ENCODE data around the gene SET.
"Not testable (repeated sequence)": the region's sequence is repeated elsewhere in the genome, so short reads cannot be mapped to it uniquely, and the experiment has no call there.

The SET gene

DNA sequence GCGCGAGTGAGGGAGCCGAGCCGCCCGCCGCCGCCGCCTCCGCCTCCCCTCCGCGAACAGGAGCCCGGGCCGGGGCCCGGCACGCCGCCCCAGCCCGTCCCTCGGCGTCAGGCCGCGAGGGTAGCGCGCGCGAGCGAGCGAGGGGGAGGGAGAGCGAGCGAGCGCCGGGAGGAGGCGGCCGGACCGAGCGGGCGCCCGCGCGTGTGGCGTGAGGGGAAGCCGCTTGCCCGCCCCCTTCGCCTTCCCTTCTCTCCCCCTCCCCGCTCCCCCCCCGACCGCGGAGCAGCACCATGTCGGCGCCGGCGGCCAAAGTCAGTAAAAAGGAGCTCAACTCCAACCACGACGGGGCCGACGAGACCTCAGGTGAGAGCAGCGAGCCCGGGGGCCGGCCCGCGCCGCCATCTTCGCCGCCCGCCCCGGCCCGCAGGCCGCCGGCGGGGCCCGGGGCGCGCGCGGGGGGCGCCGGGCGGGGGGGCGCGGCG, 312 bp downstream of the SET start:
- peak; percentile 86 for DNase-seq

DNA sequence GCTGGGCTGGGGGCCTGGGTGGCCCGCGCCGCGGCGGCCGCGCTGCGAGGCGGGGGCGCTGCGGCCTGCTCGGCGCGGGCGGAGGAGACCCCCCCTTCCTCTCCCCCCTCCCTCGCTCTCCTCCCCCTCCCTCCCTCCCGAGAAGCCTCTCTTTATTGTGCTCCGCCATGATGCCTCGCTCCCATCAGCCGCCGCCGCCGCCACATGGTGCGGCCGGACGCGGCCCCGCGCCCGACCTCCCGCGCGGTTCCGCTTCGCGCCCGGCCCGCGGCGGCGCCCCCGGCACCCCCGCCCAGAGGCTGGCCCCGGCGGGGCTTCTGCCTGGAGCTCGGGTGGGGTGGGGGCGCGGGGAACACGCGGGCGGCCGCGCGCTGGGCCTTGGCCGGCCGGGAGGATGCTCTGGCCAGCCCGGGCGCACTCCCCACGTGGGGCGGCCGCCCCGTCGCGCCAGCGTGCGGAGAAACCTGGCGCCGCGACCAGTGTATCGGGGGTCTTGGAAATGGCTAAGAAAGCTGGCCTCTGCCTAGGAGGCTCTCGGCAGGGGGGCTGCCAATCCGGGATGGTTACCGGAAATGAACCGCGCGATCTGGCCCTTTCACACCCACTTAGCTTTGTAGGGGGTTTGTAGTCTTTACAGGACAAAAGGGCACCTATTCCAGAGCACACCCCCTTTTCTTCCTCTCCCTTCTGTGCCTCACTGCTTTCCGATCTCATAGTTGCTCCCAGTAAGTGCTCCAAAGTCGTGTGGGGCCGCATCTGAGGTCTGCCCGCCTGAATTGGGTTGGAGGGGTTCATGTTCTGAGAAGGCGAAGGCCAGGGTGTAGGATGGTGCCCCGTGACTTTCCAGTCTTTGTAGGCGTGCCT, 1.0 kb downstream of the SET start:
- DNase-seq = peak; percentile 84

DNA sequence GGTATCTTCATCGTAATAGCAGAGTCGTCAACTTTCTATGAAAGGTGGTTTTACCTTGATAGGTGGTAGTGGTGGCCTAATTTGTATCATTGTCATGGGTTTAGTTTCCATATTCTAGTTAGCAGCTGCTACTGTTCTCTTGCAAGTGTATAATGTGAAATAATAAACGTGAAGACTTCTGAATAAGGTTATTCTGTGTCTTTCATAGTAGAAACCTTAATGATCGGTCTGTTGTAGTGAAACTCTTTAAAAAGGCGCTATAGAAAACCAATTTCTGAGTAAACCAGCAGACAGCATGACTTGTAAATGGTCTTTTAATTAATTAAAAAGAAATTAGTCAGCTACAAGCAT, 1.6 kb downstream of the SET start:
- no peak for DNase-seq

DNA sequence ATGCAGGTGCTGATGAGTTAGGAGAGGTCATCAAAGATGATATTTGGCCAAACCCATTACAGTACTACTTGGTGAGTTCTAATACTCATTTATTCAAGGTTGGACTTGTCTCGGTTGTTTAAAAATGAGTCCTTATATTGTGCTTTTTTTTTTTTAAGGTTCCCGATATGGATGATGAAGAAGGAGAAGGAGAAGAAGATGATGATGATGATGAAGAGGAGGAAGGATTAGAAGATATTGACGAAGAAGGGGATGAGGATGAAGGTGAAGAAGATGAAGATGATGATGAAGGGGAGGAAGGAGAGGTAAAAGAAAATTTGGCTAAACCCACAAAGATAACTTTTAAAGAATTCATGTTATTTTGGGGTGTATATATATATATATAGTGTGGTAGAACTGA, 4.7 kb downstream of the SET start:
- DNase-seq = not testable (repeated sequence)

DNA sequence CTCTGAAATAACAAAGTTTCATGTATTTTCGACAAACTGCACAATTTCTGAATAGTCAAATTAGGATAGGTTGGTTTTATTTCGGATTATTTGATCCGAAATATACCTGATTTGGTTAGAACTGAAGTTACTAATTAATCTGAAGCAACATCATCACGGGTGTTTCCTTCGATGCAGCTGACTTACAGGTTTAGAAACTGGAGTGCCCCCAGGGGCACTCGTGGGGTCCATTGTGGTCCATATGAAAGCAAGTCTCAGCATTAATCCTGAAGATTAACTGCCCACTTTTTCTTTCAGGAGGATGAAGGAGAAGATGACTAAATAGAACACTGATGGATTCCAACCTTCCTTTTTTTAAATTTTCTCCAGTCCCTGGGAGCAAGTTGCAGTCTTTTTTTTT, 5.3 kb downstream of the SET start:
- DNase-seq = no peak

DNA sequence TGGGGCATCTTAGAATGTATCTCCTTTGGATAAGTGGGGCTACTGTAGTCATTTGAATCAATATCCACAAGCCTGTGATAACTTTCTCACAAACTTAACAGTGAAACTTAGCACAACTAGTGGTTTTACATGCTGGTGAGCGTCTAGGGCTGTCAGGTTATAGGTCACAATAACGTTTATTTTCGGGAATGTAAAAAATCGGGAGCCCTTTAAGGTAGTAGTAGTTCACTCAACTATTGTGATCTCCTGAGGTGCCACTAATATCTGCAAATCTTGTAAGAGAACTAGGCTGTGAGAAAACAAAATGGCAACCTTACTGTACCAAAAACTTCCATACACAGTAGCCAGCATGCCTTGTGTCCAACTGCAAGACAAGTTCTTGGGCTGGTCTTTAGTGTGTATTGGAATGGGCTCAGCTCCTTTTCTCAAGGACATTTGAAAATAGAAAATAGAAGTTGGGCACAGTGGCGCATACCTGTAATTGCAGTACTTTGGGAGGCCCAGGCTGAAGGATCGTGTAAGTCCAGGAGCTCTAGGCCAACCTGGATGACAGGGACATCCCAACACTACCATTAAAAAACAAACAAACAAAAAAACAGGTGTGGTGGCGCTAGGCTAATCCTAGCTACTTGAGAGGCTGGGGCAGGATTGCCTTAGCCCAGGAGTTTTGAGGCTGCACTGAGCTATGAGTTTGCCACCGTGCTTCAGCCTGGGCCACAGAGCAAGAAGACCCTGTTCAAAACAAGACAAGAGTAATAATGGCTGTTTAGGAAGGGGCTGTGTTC, 8.1 kb downstream of the SET start:
- no peak for DNase-seq

DNA sequence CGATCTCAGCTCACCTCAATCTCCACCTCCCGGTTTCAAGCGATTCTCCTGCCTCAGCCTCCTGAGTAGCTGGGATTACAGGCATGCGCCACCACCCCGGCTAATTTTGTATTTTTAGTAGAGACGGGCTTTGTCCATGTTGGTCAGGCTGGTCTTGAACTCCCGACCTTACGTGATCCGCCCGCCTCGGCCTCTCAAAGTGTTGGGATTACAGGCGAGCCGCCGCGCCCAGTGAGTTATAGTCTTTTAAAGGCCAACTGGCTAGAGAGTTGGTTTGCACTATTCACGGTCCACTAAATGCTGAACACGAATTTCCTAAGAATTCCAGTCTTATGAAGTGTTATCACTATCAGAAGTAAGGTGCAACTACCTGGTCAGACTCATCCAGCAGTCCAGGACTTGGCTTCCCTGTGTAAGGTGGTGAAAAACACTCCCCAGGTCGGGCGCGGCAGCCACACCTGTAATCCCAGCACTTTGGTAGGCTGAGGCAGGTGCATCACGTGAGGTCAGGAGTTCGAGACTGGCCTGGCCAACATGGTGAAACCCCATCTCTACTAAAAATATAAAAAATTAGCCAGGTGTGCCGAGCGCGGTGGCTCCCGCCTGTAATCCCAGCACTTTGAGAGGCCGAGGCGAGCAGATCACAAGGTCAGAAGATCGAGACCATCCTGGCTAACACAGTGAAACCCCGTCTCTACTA, 10.2 kb downstream of the SET start:
- not testable (repeated sequence) for DNase-seq

DNA sequence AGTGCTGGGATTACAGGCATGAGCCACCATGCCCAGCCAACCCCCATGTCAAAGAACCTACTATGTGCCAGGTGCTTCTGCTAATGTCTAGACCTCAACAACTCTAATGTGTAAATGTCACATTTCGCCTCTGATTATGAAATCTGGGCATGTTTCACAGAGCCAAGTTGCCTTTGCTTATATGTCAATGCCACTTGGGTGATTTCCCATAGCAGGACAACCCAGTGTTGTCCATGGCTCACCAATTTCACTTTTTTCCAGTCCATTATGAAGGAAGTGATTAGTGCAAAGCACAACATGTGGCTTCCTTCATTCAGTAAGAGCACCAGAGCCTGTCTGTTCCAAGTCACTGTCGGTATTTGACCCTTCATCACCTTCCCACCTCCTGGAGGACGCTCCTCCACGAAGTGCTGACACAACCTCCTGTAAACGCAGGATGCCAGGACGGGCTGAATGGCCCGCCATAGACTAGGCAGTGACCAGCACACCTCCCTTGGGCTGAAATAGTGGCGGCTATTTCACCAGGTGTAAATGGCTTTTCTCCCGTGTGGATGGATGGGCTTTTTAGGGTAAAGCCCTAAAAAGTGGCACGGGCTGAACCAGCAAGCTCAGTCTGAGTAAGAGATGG, 12.3 kb downstream of the SET start:
- DNase-seq = no peak

DNA sequence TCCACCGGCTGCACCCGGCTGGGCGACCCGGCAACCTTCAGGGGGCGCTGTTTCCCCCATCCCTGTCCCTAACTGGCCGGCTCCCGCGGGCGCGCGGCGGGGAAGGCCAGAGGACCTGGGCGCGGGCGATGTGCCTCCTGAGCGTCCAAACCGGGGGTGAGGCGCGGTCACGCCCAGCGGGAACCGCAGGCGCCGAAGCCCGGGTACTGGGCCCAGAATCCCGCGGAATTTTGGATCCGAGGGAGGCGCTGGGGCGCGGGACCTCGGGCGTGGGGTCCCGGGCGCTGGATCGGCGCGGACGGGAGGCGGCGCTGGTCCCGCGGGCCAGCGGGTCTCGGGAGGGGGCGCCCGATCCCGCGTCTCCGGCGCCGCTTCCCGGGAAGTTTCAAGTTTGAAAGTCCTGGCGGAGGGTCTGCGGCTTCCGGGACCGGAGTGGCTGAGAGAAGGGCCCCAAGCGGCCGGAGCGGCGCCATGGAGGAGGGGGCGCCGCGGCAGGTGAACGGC, 13.5 kb downstream of the SET start, which contains the start of gene PKN3:
TSS of gene PKN3 (plus strand) at position 59 of the 504 bp plus-strand sequence. CDS start at position 472, 413 bp downstream.
- peak; percentile 94 for DNase-seq

DNA sequence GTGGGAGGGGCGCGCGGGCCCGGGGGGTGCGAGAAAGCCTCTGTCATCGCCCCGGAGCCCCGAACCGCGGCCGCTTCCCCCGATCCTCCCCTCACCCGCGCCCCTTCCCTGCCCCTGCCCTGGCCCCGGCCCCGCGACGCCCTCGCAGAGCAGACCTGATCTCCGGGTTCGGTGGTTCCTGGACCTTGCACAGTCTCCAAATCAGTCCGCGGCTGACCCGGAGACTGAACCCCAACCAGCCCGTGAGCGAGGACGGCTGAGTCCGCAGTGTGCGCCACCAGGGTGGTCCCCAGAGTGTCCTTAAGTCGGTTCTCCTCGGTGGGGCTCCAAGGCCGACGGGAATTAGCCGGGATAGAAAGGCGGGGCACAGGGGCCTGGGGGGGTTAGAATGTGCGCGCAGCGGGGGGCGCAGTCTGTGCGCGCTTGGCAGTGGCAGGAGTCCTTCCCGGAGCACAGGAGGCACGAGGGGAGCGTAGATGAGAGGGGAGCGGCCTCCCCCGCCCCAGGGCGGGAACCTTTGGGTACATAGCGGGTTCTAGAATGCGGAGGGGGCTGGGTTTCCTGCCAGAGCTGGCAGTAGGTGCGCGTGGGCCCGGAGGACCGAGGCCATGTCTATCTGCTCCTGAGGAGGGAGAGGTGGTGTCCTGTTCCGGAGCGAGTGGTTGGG, 14.1 kb downstream of the SET start:
- DNase-seq = no peak

DNA sequence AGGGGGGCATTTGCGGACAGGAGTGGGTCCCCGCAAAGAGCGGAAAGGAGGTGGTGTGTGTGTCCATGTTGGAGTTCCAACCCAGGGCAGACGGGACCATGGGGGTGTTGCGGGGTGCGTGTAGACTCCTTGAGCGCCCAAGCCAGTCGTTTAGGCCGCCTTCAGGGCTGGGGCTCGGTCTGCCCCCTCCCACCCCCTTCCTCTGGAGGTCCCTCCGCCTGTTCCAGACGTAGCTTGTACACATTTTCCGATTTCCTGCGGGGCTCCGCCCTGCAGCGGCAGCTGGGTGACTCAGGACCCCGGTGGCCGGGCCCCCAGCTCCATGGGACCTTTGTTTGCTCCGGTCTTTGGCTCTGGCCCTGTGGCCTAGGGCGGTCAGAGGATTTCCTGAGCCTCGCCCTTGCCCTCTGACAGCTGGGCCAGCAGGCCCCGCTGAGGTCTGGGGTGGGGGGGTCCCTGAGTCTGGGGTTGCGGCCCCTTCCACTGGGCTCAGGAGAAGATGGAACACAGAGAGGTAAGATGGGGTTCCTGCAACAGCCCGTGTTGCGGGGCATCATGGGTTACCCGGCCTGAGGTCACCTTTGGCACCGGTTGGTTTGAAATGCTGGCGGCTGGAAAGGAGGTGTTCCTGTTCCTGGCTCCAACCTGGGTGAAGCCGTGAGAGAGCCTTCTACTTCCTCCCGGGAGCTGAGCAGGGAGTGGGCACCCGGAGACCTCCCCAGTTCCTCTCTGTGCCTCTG, 14.8 kb downstream of the SET start:
- no peak for DNase-seq

DNA sequence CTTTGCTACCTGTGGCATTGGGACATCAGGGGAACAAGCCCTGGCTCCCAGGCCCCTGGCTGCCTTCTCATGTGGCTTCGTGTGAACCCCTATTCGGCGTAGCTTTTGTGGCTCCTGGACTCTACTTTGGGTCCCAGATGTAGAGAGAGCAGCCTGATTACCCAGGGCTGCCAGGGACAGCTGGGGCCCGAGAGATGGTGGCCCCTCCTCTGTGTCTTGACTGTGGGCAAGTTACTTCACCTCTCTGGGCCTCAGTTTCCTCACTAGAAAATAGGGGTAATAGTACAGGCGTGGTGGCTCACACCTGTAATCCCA, 15.3 kb downstream of the SET start:
- DNase-seq = no peak

DNA sequence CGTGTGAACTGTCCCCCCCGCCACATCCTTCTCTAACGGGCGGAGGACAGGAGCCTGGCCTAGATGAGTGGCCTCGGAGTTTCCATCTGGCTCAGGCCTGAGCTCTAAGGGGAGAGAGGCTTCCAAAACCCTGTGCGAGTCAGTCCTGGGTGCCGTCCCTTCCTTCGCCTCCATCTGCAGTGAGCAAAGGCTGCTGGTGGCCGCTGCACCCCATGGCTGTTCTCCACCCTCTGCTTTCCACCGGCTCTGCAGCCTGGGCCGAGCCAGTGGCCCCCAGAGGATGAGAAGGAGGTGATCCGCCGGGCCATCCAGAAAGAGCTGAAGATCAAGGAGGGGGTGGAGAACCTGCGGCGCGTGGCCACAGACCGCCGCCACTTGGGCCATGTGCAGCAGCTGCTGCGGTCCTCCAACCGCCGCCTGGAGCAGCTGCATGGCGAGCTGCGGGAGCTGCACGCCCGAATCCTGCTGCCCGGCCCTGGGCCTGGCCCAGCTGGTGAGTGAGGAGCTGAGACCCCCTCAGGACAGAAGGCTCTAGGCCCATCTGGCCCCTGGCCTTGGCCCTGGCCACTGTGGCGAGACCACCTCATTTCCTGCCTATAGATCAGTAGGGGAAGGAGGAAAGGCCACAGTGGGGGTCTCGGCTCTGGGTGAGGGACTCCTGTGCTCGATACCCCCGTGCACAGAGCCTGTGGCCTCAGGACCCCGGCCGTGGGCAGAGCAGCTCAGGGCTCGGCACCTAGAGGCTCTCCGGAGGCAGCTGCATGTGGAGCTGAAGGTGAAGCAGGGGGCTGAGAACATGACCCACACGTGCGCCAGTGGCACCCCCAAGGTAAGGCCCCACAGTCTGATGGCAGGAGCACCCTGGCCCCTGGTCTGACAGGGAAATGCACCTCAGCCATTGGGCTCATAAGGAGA, 16.3 kb downstream of the SET start:
- DNase-seq = no peak

DNA sequence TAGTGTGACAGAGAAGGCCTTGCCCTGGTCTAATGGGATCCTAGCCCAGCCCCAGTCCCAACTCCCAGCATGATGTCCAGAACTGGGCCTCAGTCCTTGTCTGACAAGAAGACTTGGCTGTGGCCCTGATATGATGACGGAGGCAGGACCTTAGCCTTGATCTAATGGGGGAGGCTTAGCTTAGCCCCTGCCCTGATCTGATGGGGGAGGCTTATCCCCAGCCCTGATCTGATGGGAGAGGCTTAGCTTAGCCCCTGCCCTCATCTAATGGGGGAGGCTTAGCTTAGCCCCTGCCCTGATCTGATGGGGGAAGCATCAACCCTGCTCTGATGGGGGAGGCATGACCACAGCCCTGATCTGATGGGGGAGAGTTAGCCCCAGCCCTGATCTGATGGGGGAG, 17.0 kb downstream of the SET start:
- DNase-seq = no peak

DNA sequence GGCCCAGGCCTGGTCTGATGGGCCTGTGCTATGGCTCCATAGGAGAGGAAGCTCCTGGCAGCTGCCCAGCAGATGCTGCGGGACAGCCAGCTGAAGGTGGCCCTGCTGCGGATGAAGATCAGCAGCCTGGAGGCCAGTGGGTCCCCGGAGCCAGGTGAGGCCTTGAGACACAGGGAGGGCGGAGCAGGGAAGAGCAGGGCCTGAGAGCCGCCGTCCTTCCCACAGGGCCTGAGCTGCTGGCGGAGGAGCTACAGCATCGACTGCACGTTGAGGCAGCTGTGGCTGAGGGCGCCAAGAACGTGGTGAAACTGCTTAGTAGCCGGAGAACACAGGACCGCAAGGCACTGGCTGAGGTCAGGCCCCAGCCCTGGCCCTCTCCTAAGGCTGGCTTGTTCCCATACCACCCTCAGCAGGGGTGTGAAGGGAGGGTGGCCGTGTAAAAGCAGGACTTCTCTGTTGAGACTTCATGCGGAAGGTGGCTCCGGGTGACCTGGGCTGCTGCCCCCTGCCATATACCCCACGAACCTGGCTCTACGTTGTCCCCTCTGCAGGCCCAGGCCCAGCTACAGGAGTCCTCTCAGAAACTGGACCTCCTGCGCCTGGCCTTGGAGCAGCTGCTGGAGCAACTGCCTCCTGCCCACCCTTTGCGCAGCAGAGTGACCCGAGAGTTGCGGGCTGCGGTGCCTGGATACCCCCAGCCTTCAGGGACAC, 17.8 kb downstream of the SET start:
- no peak for DNase-seq

DNA sequence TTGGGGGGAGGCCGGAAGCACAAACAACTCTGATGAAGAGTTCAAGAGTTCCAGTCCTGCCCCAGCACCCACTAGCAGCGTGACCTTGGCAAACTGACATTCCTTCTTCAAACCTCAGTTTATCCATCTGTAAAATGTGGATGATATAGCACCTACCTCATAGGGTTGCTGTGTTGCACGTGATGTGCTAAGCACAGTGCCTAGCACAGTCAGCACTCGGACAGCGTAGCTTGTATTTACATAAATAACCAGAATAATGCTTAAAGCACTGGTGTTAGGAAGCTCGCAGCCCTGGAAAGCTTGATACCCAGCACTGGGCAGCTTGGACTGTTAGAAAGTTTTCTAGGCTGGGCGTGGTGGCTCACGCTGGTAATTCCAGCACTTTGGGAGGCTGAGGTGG, 18.4 kb downstream of the SET start:
- DNase-seq = no peak

DNA sequence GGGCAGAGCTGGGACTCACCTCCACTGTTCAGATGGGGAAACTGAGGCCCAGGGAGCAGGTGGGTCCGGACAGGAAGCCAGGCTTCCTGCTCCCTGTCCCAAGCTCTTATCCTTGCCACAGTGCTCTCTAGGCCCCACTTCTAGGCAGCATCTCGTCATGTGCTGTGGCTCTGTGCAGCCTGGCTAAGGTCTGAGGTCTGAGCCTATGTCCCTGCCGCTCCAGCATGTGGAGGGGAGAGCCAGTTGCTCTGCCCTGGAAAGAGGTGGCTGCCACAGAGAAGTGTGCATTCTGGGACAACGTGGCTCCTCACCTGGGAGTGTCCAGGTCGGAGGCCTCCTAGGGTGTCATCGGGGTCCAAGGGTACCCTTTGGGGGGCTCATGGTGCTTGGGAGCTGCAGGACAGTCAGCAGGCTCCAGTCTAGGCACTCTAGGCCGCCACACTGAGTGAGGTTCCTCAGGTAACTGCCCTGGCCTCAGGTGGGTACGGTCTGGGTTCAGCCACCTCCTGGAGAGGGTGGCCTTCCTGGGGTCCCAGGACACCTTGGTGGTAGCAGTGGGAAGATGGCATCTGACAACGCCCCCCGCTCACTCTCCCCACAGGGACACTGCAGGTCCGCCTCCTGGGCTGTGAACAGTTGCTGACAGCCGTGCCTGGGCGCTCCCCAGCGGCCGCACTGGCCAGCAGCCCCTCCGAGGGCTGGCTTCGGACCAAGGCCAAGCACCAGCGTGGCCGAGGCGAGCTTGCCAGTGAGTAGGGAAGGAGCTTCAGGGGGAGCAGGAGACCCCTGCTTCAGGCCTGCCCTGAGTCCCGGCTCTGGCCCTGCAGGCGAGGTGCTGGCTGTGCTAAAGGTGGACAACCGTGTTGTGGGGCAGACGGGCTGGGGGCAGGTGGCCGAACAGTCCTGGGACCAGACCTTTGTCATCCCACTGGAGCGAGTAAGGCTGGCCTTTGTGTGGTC, 23.7 kb downstream of the SET start:
- no peak for DNase-seq

DNA sequence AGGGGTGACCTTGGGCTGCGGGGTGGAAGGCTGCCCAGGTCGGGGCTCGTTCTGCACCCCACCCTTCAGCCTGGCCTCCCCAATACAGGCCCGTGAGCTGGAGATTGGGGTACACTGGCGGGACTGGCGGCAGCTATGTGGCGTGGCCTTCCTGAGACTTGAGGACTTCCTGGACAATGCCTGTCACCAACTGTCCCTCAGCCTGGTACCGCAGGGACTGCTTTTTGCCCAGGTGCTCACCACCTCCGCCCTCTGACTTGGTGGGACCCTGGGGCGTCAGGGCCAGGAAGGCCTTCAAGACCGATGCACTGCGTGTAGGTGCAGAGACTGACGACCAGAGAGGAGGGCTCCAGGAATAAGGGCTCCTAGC, 24.4 kb downstream of the SET start:
- DNase-seq = no peak

Data from activated effector memory CD4-positive, alpha-beta T cell treated with anti-CD3 and anti-CD28 coated beads, Interleukin-2, amount 50 U/mL, for 16 hours (primary cell).